ENCODE measurements around the gene UNC13B.

- TF ChIP-seq EP300 (IDR thresholded peaks at IDR 0.05) (no peak), CTCF (IDR thresholded peaks at IDR 0.05) (no peak)
Measured at GRCh38 chr9:35357826-35358225, 196.0 kb downstream of the UNC13B start.
